ENCODE data around the gene N4BP2. TPM values are rescaled to one million over a fixed set of nuclear protein-coding genes. Genes with fewer than 3 reads are reported as not detected.
A peak's percentile ranks its signal among the peaks of the same experiment; 100 is the strongest.
"Not testable (repeated sequence)": the region's sequence is repeated elsewhere in the genome, so short reads cannot be mapped to it uniquely, and the experiment has no call there.

Gene N4BP2
- total RNA-seq, 1 donor: 15.4 TPM

- TF ChIP-seq CTCF (IDR thresholded peaks at IDR 0.05; ENCODE audit: insufficient read depth, low read length): no peak
- no peak for DNase-seq (ENCODE audit: low read depth)
- H3K4me3 ChIP-seq (ENCODE audit: low read depth, low read length): no peak overlapping the region
These were observed 77.7 kb downstream of the N4BP2 start for GRCh38 chr4:40134206-40134917.

- H3K4me3 ChIP-seq (ENCODE audit: low read depth, low read length); DNase-seq (ENCODE audit: low read depth): not testable (repeated sequence)
These were observed 79.6 kb downstream of the N4BP2 start for GRCh38 chr4:40136202-40136601.

- peak; percentile 49 for DNase-seq (ENCODE audit: low read depth)
- TF ChIP-seq CTCF (IDR thresholded peaks at IDR 0.05; ENCODE audit: insufficient read depth, low read length): no peak
- no peak overlapping the region for H3K4me3 ChIP-seq (ENCODE audit: low read depth, low read length)
These were observed 83.5 kb downstream of the N4BP2 start for GRCh38 chr4:40140196-40140595.

- DNase-seq (ENCODE audit: low read depth); H3K4me3 ChIP-seq (ENCODE audit: low read depth, low read length): not testable (repeated sequence)
These were observed 83.9 kb downstream of the N4BP2 start for GRCh38 chr4:40140597-40140996.

- no peak for DNase-seq (ENCODE audit: low read depth)
- TF ChIP-seq CTCF (IDR thresholded peaks at IDR 0.05; ENCODE audit: insufficient read depth, low read length): no peak
These were observed 87.4 kb downstream of the N4BP2 start for GRCh38 chr4:40143926-40144508.

GRCh38 chr4:40144716-40145115 lies 88.1 kb downstream of the N4BP2 start:
- no peak overlapping the region for H3K4me3 ChIP-seq (ENCODE audit: low read depth, low read length)
- DNase-seq (ENCODE audit: low read depth): no peak
- no peak for TF ChIP-seq CTCF (IDR thresholded peaks at IDR 0.05; ENCODE audit: insufficient read depth, low read length)

More at GRCh38 chr4:40143926-40144508, 87.4 kb downstream of the N4BP2 start:
- no peak overlapping the region for H3K4me3 ChIP-seq (ENCODE audit: low read depth, low read length)

- H3K4me3 ChIP-seq (ENCODE audit: low read depth, low read length); DNase-seq (ENCODE audit: low read depth): not testable (repeated sequence)
These were observed 90.8 kb downstream of the N4BP2 start for GRCh38 chr4:40147490-40147889.

- H3K4me3 ChIP-seq (ENCODE audit: low read depth, low read length): no peak overlapping the region
- DNase-seq (ENCODE audit: low read depth): peak; percentile 79
- TF ChIP-seq CTCF (IDR thresholded peaks at IDR 0.05; ENCODE audit: insufficient read depth, low read length): peak; percentile 77
These were observed 93.3 kb downstream of the N4BP2 start for GRCh38 chr4:40149960-40150385.

Measured in fibroblast of the aortic adventitia (primary cell).